DMS 273 (cell line): ENCODE results near the gene SHISA2.

Source experiments
- DNase-seq: peaks from one replicate; lab custom pipeline; 2025; ENCODE audit not compliant: unreplicated experiment; lab: John Stamatoyannopoulos, UW

The SHISA2 gene

GRCh38 chr13:26019881-26020870, 31.6 kb downstream of the SHISA2 start:
- DNase-seq = no peak

GRCh38 chr13:26019251-26019650, 32.6 kb downstream of the SHISA2 start:
- DNase-seq = no peak

GRCh38 chr13:26017932-26018665, 33.7 kb downstream of the SHISA2 start:
- no peak for DNase-seq

GRCh38 chr13:26017196-26017921, 34.5 kb downstream of the SHISA2 start:
- no peak for DNase-seq

GRCh38 chr13:26016189-26016588, 35.6 kb downstream of the SHISA2 start:
- no peak for DNase-seq

GRCh38 chr13:26015271-26016125, 36.3 kb downstream of the SHISA2 start:
- DNase-seq = no peak

GRCh38 chr13:26012995-26013394, 38.8 kb downstream of the SHISA2 start:
- DNase-seq = no peak

GRCh38 chr13:26011996-26012821, 39.6 kb downstream of the SHISA2 start:
- DNase-seq = no peak

- DNase-seq = no peak
Measured at GRCh38 chr13:26011208-26011573, 40.6 kb downstream of the SHISA2 start.

GRCh38 chr13:26010487-26011207, 41.2 kb downstream of the SHISA2 start:
- DNase-seq = no peak

- DNase-seq = no peak
Measured at GRCh38 chr13:26007261-26008125, 44.3 kb downstream of the SHISA2 start.
